ENCODE data around the gene AP5Z1.

AP5Z1 gene

DNA sequence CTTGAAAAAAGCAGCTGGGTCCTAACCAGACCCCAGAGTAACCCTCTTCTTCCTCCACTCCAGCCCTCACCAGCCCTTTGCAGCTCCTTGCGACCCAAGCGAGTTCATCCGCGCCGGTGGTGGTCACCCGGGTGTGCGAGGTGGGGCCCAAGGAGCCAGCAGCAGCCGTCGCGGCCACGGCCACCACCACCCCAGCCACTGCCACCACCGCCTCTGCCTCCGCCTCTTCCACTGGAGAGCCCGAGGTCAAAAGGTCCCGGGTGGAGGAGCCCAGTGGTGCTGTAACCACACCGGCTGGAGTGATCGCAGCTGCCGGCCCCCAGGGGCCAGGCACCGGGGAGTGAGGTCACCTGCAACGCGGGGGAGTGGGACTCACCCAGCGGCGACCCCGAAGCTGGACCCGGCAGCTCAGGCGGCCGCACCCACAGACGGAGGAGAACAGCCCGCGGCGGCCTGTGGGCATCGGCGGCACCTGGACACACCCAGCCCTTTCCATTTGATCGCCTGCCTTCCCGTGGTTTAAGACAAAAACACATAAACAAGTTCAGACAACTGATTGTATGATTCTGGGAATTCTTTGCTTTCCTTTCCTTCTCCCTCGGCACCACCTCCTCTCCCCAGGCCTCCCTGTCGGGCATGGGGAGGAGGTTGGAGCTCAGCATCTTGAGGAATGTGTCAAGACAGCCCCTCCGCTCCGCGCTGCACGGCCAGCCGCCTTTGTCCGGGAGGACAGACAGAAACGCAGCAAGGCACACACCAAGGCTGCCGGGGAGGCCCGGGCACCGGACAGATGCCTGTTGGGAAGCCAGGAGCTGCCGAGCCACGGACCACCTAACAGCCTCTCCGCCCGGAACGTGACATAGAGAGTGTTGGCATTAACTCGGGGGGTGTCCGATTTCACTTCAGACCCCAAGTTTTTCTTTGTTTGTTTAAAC lies 13.0 kb upstream of the AP5Z1 start:
- no peak for TF ChIP-seq TAF1 (IDR thresholded peaks at IDR 0.05; ENCODE audit: borderline replicate concordance, low read depth, low read length)
- no peak for TF ChIP-seq POLR2A (IDR thresholded peaks at IDR 0.05; ENCODE audit: low read depth, low read length)
- TF ChIP-seq POLR2AphosphoS5 (IDR thresholded peaks at IDR 0.05; ENCODE audit: low read depth, low read length) = no peak
- no peak for FAIRE-seq
- no peak for DNase-seq (ENCODE audit: insufficient read length)

GRCh38 chr7:4763091-4763793 lies 12.2 kb upstream of the AP5Z1 start:
- no peak for DNase-seq (ENCODE audit: insufficient read length)
- FAIRE-seq = no peak
- TF ChIP-seq TAF1 (IDR thresholded peaks at IDR 0.05; ENCODE audit: borderline replicate concordance, low read depth, low read length) = no peak
- no peak for TF ChIP-seq POLR2AphosphoS5 (IDR thresholded peaks at IDR 0.05; ENCODE audit: low read depth, low read length)
- TF ChIP-seq POLR2A (IDR thresholded peaks at IDR 0.05; ENCODE audit: low read depth, low read length) = no peak

- TF ChIP-seq POLR2AphosphoS5 (IDR thresholded peaks at IDR 0.05; ENCODE audit: low read depth, low read length) (no peak), TAF1 (IDR thresholded peaks at IDR 0.05; ENCODE audit: borderline replicate concordance, low read depth, low read length) (no peak), POLR2A (IDR thresholded peaks at IDR 0.05; ENCODE audit: low read depth, low read length) (no peak)
- DNase-seq (ENCODE audit: insufficient read length) (no peak), FAIRE-seq (no peak)
Observed at GRCh38 chr7:4763794-4764185, 11.6 kb upstream of the AP5Z1 start.

- TF ChIP-seq TAF1 (IDR thresholded peaks at IDR 0.05; ENCODE audit: borderline replicate concordance, low read depth, low read length) = no peak
- TF ChIP-seq POLR2A (IDR thresholded peaks at IDR 0.05; ENCODE audit: low read depth, low read length) = no peak
- no peak for TF ChIP-seq POLR2AphosphoS5 (IDR thresholded peaks at IDR 0.05; ENCODE audit: low read depth, low read length)
- DNase-seq (ENCODE audit: insufficient read length) (no peak), FAIRE-seq (no peak)
Observed at GRCh38 chr7:4764402-4765007, 10.9 kb upstream of the AP5Z1 start.

- no peak for TF ChIP-seq POLR2A (IDR thresholded peaks at IDR 0.05; ENCODE audit: low read depth, low read length)
- no peak for TF ChIP-seq POLR2AphosphoS5 (IDR thresholded peaks at IDR 0.05; ENCODE audit: low read depth, low read length)
- no peak for TF ChIP-seq TAF1 (IDR thresholded peaks at IDR 0.05; ENCODE audit: borderline replicate concordance, low read depth, low read length)
- no peak for FAIRE-seq
- no peak for DNase-seq (ENCODE audit: insufficient read length)
Observed at GRCh38 chr7:4765776-4766490, 9.5 kb upstream of the AP5Z1 start.

- DNase-seq (ENCODE audit: insufficient read length) (no peak), FAIRE-seq (no peak)
- no peak for TF ChIP-seq TAF1 (IDR thresholded peaks at IDR 0.05; ENCODE audit: borderline replicate concordance, low read depth, low read length)
- no peak for TF ChIP-seq POLR2A (IDR thresholded peaks at IDR 0.05; ENCODE audit: low read depth, low read length)
- TF ChIP-seq POLR2AphosphoS5 (IDR thresholded peaks at IDR 0.05; ENCODE audit: low read depth, low read length) = no peak
Observed at GRCh38 chr7:4766666-4767519, 8.5 kb upstream of the AP5Z1 start.

DNA sequence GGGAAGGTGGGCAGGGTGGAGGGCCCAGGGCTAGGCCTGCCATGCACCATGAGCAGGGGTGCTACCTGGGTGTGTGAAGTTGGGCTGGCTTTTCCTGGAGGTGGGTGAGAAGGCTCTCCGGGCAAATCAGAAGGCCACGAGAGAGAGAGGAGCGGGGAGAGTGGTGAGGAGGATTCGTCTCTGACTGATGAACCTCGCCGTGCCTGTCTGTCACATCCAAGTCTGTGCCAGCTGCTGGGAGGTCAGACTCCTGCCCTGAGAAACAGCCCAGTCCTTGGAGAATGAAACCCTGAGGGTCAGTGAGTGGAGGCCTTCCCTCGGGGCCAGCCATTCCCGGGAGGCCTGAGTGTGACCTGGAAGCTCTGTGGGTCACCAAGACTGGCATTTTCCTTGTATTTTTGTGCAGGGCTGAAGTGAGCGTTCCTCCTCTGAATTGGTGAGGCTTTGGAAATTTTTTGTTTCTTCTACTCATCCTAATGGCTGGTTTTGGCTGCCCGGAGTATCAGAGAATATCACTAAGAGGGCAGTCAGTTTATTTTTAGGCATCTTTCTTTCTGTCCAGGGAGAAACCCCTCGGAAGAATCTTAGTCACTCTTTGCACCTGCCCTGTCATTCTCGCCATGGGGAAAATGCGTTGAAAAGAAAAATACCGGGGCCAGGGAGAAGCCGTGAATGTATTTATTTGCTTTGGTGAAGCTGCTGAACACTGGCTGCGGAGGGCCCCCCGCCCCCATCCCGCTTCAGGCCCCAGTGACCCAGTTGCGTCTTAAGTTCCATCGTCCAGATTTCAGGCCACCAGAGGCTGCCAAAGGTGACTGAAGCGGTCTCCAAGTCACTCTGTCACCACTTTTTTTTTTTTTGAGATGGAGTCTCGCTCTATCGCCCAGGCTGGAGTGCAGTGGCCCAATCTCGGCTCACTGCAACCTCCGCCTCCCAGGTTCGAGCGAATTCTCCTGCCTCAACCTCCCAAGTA lies 6.5 kb upstream of the AP5Z1 start:
- DNase-seq (ENCODE audit: insufficient read length) (no peak), FAIRE-seq (no peak)
- no peak for TF ChIP-seq POLR2A (IDR thresholded peaks at IDR 0.05; ENCODE audit: low read depth, low read length)
- TF ChIP-seq POLR2AphosphoS5 (IDR thresholded peaks at IDR 0.05; ENCODE audit: low read depth, low read length) = no peak
- no peak for TF ChIP-seq TAF1 (IDR thresholded peaks at IDR 0.05; ENCODE audit: borderline replicate concordance, low read depth, low read length)

DNA sequence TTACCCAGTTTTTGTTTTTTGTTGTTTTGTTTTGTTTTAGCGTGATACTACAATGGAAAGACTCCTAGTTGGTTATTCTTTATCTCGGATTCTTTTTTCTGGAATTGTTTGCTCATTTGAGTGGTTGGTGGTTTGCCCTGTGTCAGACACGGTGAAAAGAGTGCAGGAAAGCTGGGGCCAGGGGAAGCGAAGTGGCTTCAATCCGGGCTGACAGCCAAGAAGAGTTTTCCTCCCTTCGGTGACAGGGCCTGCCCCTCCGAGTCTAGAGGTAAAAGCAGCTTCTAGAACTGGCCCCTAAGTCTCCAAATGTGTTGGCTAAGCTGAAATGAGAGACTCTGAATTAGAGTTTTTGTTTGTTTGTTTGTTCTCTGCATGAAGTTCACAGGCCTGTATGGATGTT lies 5.7 kb upstream of the AP5Z1 start:
- FAIRE-seq = no peak
- DNase-seq (ENCODE audit: insufficient read length) = no peak
- TF ChIP-seq POLR2AphosphoS5 (IDR thresholded peaks at IDR 0.05; ENCODE audit: low read depth, low read length) (no peak), TAF1 (IDR thresholded peaks at IDR 0.05; ENCODE audit: borderline replicate concordance, low read depth, low read length) (no peak), POLR2A (IDR thresholded peaks at IDR 0.05; ENCODE audit: low read depth, low read length) (no peak)

- FAIRE-seq (no peak), DNase-seq (ENCODE audit: insufficient read length) (no peak)
- TF ChIP-seq POLR2A (IDR thresholded peaks at IDR 0.05; ENCODE audit: low read depth, low read length) (no peak), POLR2AphosphoS5 (IDR thresholded peaks at IDR 0.05; ENCODE audit: low read depth, low read length) (no peak), TAF1 (IDR thresholded peaks at IDR 0.05; ENCODE audit: borderline replicate concordance, low read depth, low read length) (no peak)
Observed at GRCh38 chr7:4770886-4771285, 4.5 kb upstream of the AP5Z1 start.
